VCaP (cell line): ENCODE results near the gene DENR.
A peak's percentile ranks its signal among the peaks of the same experiment; 100 is the strongest.
"Not testable (repeated sequence)": the region's sequence is repeated elsewhere in the genome, so short reads cannot be mapped to it uniquely, and the experiment has no call there.

Source experiments
- H3K27ac ChIP-seq: fragments of 450-650 bp; 2 replicates; pipeline ENCODE4 v1.5.1; 2017
- CTCF ChIP-seq: fragments of 450-650 bp; conservative IDR thresholded peaks from 2 replicates; pipeline ENCODE4 v1.5.1; 2017; ENCODE audit warnings: mild to moderate bottlenecking, moderate library complexity

Gene DENR

DNA sequence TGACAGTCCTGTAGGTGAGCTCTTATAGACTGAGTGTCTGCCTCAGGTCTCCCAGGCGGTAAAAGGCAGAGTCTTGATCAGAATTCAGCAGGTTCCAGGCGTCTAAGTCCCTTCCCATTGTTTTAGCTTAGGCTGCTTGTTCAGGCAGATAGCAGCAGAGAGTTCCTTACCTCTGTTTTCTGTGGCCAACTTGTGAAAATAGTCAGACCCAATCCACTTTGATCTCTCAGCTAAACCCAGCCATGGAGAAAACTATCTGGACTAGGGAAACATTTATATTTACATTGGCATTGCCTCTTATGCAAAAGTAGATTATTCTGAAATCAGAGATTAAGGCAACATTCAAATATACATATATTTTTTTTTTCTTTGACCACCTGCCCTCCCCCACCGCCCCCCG is 43.2 kb downstream of the DENR start:
- TF ChIP-seq CTCF = no peak
- H3K27ac ChIP-seq = no peak overlapping the region

- TF ChIP-seq CTCF = no peak
Observed at GRCh38 chr12:122799641-122800243, 47.1 kb downstream of the DENR start.

DNA sequence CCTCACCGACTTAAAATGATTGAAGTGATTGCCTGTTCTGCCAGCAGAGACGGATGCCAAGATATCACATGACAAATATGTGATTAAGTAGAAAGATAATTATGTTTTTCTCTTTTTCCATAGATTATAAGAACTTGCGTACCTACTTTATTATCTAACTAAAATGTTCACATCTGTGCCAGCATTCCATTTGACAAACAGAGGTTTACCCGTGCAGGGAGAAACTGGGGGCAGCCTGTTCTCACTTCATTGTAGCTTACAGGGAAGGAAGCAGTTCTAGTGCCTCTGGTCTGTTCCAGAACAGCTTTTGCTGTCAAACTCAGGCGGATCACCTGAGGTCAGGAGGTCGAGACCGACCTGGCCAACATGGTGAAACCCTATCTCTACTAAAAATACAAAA is 51.3 kb downstream of the DENR start:
- no peak for TF ChIP-seq CTCF
- peak overlapping the region; percentile 40 for H3K27ac ChIP-seq

More at GRCh38 chr12:122799641-122800243, 47.1 kb downstream of the DENR start:
- no peak overlapping the region; the same call in 1 of the 2 replicates for H3K27ac ChIP-seq

DNA sequence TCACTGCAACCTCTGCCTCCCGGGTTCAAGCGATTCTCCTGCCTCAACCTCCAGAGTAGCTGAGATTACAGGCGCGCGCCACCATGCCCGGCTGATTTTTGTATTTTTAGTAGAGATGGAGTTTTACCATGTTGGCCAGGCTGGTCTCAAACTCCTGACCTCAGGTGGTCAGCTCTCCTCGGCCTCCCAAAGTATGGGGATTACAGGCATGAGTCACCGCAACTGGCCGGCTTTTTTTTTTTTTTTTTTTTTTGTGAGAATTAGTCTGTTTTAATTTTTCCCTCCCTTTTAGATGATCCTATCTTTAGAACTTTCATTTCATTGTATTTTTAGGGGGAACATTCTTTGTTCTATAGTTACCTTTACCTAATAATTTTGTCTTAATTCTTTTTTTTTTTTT is 52.3 kb downstream of the DENR start:
- H3K27ac ChIP-seq = not testable (repeated sequence)

DNA sequence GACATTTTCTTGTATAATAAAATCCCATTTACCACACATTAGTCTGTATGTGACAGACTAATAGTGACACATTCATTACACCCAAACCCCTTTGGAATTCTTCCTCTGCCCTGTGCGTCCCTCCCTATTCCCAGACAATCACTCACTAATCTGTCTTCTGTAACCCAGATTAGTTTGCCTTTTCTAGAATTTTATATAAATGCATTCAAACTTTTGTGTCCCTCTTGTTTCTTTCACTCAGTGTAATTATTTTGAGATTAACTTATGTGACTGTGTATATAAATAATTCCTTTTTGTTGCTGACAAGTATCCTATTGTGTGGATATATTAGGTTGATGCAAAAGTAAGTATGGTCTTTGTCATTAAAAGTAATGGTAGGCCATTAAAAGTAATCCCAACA is 55.0 kb downstream of the DENR start:
- no peak overlapping the region for H3K27ac ChIP-seq
- no peak for TF ChIP-seq CTCF

DNA sequence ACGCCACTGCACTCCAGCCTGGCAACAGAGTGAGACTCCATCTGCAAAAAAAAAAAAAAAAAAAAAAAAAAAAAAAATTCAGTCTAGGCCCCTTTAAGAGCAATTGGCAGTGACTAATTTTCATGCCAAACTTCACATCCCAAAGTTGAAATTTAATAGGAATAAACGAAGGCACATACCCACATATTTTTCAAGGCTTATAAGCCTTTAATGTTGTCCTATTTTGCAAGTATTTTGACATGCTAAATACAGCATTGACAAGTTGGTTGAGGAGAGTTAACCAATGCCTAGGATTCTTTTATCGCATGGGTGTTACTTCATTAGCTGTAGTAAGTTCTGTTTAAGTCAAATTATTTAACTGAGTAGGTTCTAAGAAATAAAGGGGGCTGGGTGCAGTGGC is 59.2 kb downstream of the DENR start:
- no peak for TF ChIP-seq CTCF
- no peak overlapping the region for H3K27ac ChIP-seq

DNA sequence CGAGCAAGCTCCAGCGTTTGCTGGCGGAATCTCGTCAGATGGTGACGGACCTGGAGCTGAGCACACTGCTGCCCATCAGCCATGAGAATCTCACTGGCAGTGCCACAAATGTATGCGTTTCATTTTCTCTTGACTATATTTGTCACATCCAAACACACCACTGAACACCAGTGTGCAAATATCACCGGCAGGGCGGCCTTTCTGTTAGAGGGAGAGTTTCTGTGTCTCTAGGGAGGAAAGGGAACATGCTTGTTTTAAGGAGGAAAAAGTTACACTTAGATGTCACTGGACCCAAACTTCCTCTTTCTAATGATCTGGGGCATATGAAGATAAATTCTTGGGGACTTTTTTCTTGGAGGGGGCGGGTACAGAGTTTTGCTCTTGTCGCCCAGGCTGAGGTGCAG is 60.7 kb downstream of the DENR start:
- no peak for TF ChIP-seq CTCF
- H3K27ac ChIP-seq = no peak overlapping the region

DNA sequence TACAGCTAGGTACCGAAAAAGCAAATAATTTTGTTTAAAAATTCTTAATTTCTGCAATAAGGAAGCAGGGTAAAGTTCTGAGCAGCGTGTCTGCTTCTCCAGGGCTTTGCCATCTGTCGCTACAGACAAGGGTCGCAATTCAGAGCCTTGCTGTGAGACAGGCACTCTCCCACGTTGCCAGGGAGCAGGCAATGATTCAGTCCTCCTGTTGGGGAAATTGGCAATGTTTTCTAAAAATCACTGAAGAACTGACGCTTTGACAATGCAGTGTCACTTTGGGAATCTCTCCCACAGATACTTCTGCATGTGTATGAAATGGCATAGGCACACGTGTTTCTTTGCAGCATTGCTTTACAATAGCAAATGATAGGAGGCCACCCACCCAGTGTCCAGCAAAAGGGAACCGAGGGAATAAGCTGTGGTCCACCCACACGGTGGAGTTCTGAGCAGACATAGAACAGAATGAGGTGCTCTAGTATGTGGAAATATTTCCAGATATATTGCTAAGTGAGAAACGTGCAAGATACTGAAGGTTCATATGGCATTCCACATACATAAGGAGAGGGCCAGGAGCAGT is 66.7 kb downstream of the DENR start:
- TF ChIP-seq CTCF = no peak
- H3K27ac ChIP-seq = no peak overlapping the region
